HepG2 (cell line): ENCODE measurements around the gene TAF6L. TPM values are rescaled to one million over a fixed set of nuclear protein-coding genes. Genes with fewer than 3 reads are reported as not detected.
A peak's percentile ranks its signal among the peaks of the same experiment; 100 is the strongest.

Experiments
- CREB1 ChIP-seq, 2 experiments: fragments of 450-650 bp in 1 of 2; IDR thresholded peaks; 2 replicates each; pipeline ENCODE4 v1.6.1; 2016 to 2017; ENCODE audit warnings: control low read depth in 1 of 2, mild to moderate bottlenecking in 1 of 2, missing compliant biosample characterization in 1 of 2, missing genetic modification characterization in 1 of 2
- DMAP1 ChIP-seq: IDR thresholded peaks from 2 replicates; pipeline ENCODE4 v1.6.1; 2016
- ETV5 ChIP-seq: IDR thresholded peaks from 2 replicates; pipeline ENCODE4 v1.6.1; 2018; ENCODE audit warnings: missing biosample characterization, missing genetic modification reagents, inconsistent platforms, borderline replicate concordance
- HIVEP1 ChIP-seq: sonication (generic); formaldehyde crosslinking; IDR thresholded peaks from 2 replicates; pipeline ENCODE4 v1.4.0; 2020; ENCODE audit warnings: mild to moderate bottlenecking, missing genetic modification reagents
- LBX2 ChIP-seq: sonication (generic); formaldehyde crosslinking; IDR thresholded peaks from 2 replicates; pipeline ENCODE4 v1.5.0; 2020; ENCODE audit warnings: missing genetic modification reagents, mild to moderate bottlenecking, borderline replicate concordance
- NFRKB ChIP-seq: fragments of 450-650 bp; IDR thresholded peaks from 2 replicates; pipeline ENCODE4 v1.6.1; 2017
- RBFOX2 ChIP-seq: fragments of 200-400 bp; formaldehyde crosslinking; IDR thresholded peaks from 2 replicates; pipeline ENCODE4 v1.6.1; 2017; ENCODE audit warnings: low read depth, mild to moderate bottlenecking, low read length
- SMARCE1 ChIP-seq: fragments of 450-650 bp; IDR thresholded peaks from 2 replicates; pipeline ENCODE4 v1.6.1; 2017; ENCODE audit warnings: borderline replicate concordance
- SOX13 ChIP-seq, 3 experiments: fragments of 450-650 bp in 1 of 3; sonication (generic) in 1 of 3; formaldehyde crosslinking in 1 of 3; IDR thresholded peaks in 2 of 3; conservative IDR thresholded peaks in 1 of 3; 2 replicates each; pipeline versions ENCODE4 v1.5.0 to v1.6.1; 2016 to 2020; ENCODE audit warnings: antibody characterized with exemption in 1 of 3, mild to moderate bottlenecking in 1 of 3, missing compliant biosample characterization in 1 of 3, missing genetic modification reagents in 1 of 3, moderate library complexity in 1 of 3
- SRSF1 ChIP-seq: fragments of 200-400 bp; formaldehyde crosslinking; optimal IDR thresholded peaks from 2 replicates; pipeline ENCODE3; 2017; ENCODE audit warnings: mild to moderate bottlenecking, low read depth, low read length, moderate library complexity
- TBX3 ChIP-seq: fragments of 450-650 bp; IDR thresholded peaks from 2 replicates; pipeline ENCODE4 v1.6.1; 2017; ENCODE audit warnings: antibody characterized with exemption, mild to moderate bottlenecking, inconsistent platforms, borderline replicate concordance
- YY1 ChIP-seq: IDR thresholded peaks from 2 replicates; pipeline ENCODE4 v1.6.1; 2011; ENCODE audit warnings: low read length, low read depth, moderate library complexity, mild to moderate bottlenecking; ENCODE audit not compliant: insufficient read depth, insufficient replicate concordance
- ZBTB3 ChIP-seq: sonication (generic); formaldehyde crosslinking; IDR thresholded peaks from 2 replicates; pipeline ENCODE4 v1.4.0; 2020; ENCODE audit warnings: low read depth, mild to moderate bottlenecking, moderate library complexity, missing genetic modification reagents, borderline replicate concordance
- ZNF33B ChIP-seq: sonication (generic); formaldehyde crosslinking; IDR thresholded peaks from 2 replicates; pipeline ENCODE4 v1.5.1; 2020; ENCODE audit warnings: mild to moderate bottlenecking, missing genetic modification reagents
- ZNF350 ChIP-seq: sonication (generic); formaldehyde crosslinking; IDR thresholded peaks from 2 replicates; pipeline ENCODE4 v1.4.0; 2020; ENCODE audit warnings: mild to moderate bottlenecking, low read depth, missing genetic modification reagents, borderline replicate concordance
- ZNF674 ChIP-seq: sonication (generic); formaldehyde crosslinking; IDR thresholded peaks from 2 replicates; pipeline ENCODE4 v1.5.0; 2020; ENCODE audit warnings: low read depth, mild to moderate bottlenecking, missing genetic modification reagents
- ZNF7 ChIP-seq: IDR thresholded peaks from 2 replicates; pipeline ENCODE4 v1.6.1; 2016; ENCODE audit warnings: missing biosample characterization, missing genetic modification reagents
- ZNF770 ChIP-seq: sonication (generic); formaldehyde crosslinking; IDR thresholded peaks from 2 replicates; pipeline ENCODE4 v1.5.0; 2020; ENCODE audit warnings: mild to moderate bottlenecking, missing genetic modification reagents
- ZNF775 ChIP-seq: sonication (generic); formaldehyde crosslinking; IDR thresholded peaks from 2 replicates; pipeline ENCODE4 v1.4.0; 2020; ENCODE audit warnings: missing genetic modification reagents, mild to moderate bottlenecking, moderate library complexity, borderline replicate concordance
- ZSCAN22 ChIP-seq: sonication (generic); formaldehyde crosslinking; IDR thresholded peaks from 2 replicates; pipeline ENCODE4 v1.4.0; 2020; ENCODE audit warnings: mild to moderate bottlenecking, missing genetic modification reagents
- polyA plus RNA-seq, 8 experiments: library from polyadenylated mRNA; depleted of rRNA in 3 of 8; stranded (reverse) in 7 of 8; unstranded in 1 of 8; fragments of >200 nt; fragmentation: Illumina TruSeq in 4 of 8; extraction: Trizol in 4 of 8; gene quantifications; 2 replicates each; pipeline versions ENCODE4 v1.2.1 to v1.2.3, GENCODE V29; 2011 to 2016; ENCODE audit warnings: low read depth in 4 of 8, missing spikeins in 1 of 8, mixed read lengths in 1 of 8; ENCODE audit not compliant: insufficient read depth in 1 of 8
- total RNA-seq, 5 experiments: library from RNA; depleted of rRNA; stranded (reverse); fragments of >200 nt; fragmentation: Illumina TruSeq; extraction: Trizol; gene quantifications; 2 replicates each; pipeline ENCODE4 v1.2.3, GENCODE V29; 2016; ENCODE audit warnings: low read depth in 1 of 5
- TF ChIP-seq, protein P1 (sequence below): sonication (generic); formaldehyde crosslinking; IDR thresholded peaks from 2 replicates; pipeline ENCODE4 v1.5.1; 2020; ENCODE audit warnings: missing genetic modification reagents, mild to moderate bottlenecking, borderline replicate concordance
- TF ChIP-seq, protein P2 (sequence below): sonication (generic); formaldehyde crosslinking; IDR thresholded peaks from 2 replicates; pipeline ENCODE4 v1.8.1; 2023; ENCODE audit warnings: mild to moderate bottlenecking, missing genetic modification reagents

TAF6L gene
- total and polyA plus RNA-seq, 2 of the 13 experiments (the other 11 are each of a cell fraction or from before 2014, with no cell fraction given), result 12.6 to 19.4 TPM

DNA sequence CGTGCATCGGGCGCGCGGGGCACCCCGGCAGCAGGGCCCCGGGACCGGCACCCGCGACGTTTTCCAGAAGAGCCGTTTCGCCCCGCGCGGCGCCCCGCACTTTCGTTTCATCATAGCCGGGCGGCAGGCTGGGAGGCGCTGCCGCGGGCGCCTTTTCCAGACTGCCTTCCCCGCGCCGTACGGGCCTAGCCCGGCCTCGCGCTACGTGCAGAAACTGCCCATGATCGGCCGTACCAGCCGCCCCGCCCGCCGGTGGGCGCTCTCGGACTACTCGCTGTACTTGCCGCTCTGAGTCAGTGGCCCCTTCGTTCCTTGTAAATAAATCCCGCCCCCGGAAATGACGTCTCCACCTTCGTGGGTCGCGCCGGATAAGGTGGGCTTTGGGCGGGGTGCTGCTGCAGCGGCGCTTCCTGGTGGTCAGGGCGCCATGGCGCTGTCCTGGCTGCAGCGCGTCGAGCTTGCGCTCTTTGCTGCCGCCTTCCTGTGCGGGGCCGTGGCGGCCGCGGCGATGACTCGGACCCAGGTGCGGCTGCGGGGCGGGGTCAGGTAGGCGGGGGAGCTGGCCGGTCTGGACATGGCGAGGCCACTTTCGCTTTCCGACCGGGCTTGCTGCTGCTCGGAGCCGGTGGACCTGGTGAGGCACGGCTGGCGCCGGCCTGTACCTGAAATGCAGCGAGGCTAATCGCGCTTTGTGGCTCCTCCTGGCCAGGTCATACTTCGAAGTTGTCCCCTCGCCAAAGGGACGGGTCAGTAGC lies 16.0 kb downstream of the TAF6L start, which contains the start of gene TMEM179B (continued):
- TF ChIP-seq, protein P1, sequence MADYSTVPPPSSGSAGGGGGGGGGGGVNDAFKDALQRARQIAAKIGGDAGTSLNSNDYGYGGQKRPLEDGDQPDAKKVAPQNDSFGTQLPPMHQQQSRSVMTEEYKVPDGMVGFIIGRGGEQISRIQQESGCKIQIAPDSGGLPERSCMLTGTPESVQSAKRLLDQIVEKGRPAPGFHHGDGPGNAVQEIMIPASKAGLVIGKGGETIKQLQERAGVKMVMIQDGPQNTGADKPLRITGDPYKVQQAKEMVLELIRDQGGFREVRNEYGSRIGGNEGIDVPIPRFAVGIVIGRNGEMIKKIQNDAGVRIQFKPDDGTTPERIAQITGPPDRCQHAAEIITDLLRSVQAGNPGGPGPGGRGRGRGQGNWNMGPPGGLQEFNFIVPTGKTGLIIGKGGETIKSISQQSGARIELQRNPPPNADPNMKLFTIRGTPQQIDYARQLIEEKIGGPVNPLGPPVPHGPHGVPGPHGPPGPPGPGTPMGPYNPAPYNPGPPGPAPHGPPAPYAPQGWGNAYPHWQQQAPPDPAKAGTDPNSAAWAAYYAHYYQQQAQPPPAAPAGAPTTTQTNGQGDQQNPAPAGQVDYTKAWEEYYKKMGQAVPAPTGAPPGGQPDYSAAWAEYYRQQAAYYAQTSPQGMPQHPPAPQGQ (CRISPR knock-in tag), result peak; percentile 70; the same call in 1 of the 2 replicates
- 0 out of 2 replicates have a peak, but pooled peaks have one; percentile 27 for TF ChIP-seq TBX3
- TF ChIP-seq ZNF350, result peak; percentile 79; the same call in 1 of the 2 replicates
- 0 out of 2 replicates have a peak, but pooled peaks have one; percentile 12 for TF ChIP-seq ZNF770 (CRISPR knock-in tag)
- peak; percentile 97 for TF ChIP-seq RBFOX2
- peak; percentile 93 for TF ChIP-seq YY1
- no peak for TF ChIP-seq LBX2 (CRISPR knock-in tag)
- peak; percentile 67; the same call in 1 of the 2 replicates for TF ChIP-seq ZNF674 (CRISPR knock-in tag)
- peak; percentile 75 for TF ChIP-seq ZNF33B (CRISPR knock-in tag)
- peak; percentile 94 for TF ChIP-seq CREB1 (IDR thresholded peaks at IDR 0.05)
- TF ChIP-seq CREB1 (CRISPR knock-in tag; IDR thresholded peaks at IDR 0.05), result peak; percentile 97
- no peak for TF ChIP-seq SOX13 (IDR thresholded peaks at IDR 0.05)
- TF ChIP-seq SOX13 (CRISPR knock-in tag; conservative IDR thresholded peaks at IDR 0.05 in 1 of 2, IDR thresholded peaks at IDR 0.05 in 1 of 2), result peak in 1 of 2 experiments; percentile 29; a peak in 2 of 4 replicates
- peak; percentile 78; the same call in 1 of the 2 replicates for TF ChIP-seq ZBTB3 (CRISPR knock-in tag)
- no peak for TF ChIP-seq NFRKB
- TF ChIP-seq ETV5 (CRISPR knock-in tag), result peak; percentile 75
- TF ChIP-seq HIVEP1 (CRISPR knock-in tag), result no peak; the same call in 1 of the 2 replicates
- no peak for TF ChIP-seq ZNF7 (CRISPR knock-in tag)
- TF ChIP-seq ZSCAN22, result no peak; the same call in 1 of the 2 replicates
- 0 out of 2 replicates have a peak, but pooled peaks have one; percentile 55 for TF ChIP-seq ZNF775 (CRISPR knock-in tag)
- TF ChIP-seq SMARCE1, result no peak
- TF ChIP-seq DMAP1, result peak; percentile 89
- TF ChIP-seq, protein P2, sequence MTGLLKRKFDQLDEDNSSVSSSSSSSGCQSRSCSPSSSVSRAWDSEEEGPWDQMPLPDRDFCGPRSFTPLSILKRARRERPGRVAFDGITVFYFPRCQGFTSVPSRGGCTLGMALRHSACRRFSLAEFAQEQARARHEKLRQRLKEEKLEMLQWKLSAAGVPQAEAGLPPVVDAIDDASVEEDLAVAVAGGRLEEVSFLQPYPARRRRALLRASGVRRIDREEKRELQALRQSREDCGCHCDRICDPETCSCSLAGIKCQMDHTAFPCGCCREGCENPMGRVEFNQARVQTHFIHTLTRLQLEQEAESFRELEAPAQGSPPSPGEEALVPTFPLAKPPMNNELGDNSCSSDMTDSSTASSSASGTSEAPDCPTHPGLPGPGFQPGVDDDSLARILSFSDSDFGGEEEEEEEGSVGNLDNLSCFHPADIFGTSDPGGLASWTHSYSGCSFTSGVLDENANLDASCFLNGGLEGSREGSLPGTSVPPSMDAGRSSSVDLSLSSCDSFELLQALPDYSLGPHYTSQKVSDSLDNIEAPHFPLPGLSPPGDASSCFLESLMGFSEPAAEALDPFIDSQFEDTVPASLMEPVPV (CRISPR knock-in tag), result peak; percentile 99
- TF ChIP-seq SRSF1, result peak; percentile 45
